Activated naive CD8-positive, alpha-beta T cell treated with anti-CD3 and anti-CD28 coated beads, Interleukin-2, amount 50 U/mL, for 24 hours (primary cell): ENCODE results near the gene RSPRY1.

Experiments
- ATAC-seq: fragments of 150-1000 bp; cut with Tn5 transposase; one replicate; pipeline ENCODE4 v1.10.0; 2021
- DNase-seq: peaks from one replicate; pipeline ENCODE4 v3.0.0; 2021
- H3K27ac Mint-ChIP-seq: one replicate; pipeline ENCODE4 v1.8.0; 2021; ENCODE audit warnings: mild to moderate bottlenecking, mixed read lengths
- H3K27me3 Mint-ChIP-seq: one replicate; pipeline ENCODE4 v1.8.0; 2021; ENCODE audit warnings: mixed read lengths
- H3K36me3 Mint-ChIP-seq: one replicate; pipeline ENCODE4 v1.8.0; 2021; ENCODE audit warnings: low read depth, mixed read lengths
- H3K4me1 Mint-ChIP-seq: one replicate; pipeline ENCODE4 v1.8.0; 2021; ENCODE audit warnings: mixed read lengths
- H3K4me3 Mint-ChIP-seq: one replicate; pipeline ENCODE4 v1.8.0; 2021; ENCODE audit warnings: mild to moderate bottlenecking, moderate library complexity, mixed read lengths
- H3K9me3 Mint-ChIP-seq: one replicate; pipeline ENCODE4 v1.8.0; 2021; ENCODE audit warnings: mixed read lengths

Gene RSPRY1

DNA sequence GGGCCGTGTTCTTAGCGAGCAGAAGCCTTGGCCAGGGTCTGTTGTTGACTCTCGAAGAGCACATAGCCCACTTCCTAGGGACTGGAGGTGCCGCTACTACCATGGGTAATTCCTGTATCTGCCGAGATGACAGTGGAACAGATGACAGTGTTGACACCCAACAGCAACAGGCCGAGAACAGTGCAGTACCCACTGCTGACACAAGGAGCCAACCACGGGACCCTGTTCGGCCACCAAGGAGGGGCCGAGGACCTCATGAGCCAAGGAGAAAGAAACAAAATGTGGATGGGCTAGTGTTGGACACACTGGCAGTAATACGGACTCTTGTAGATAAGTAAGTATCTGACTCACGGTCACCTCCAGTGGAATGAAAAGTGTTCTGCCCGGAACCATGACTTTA lies 18.5 kb downstream of the RSPRY1 start:
- DNase-seq (peak; percentile 3), ATAC-seq (no peak)
- Mint-ChIP-seq H3K4me1 (no peaks in the 10 kb centered on the region), H3K4me3 (no peak overlapping the region), H3K9me3 (no peaks in the 10 kb centered on the region), H3K27ac (no peak overlapping the region), H3K27me3 (no peaks in the 10 kb centered on the region), H3K36me3 (peaks cover 29% of the 10 kb centered on the region)

GRCh38 chr16:57208926-57209325 lies 22.8 kb downstream of the RSPRY1 start:
- Mint-ChIP-seq H3K4me3 (no peak overlapping the region), H3K36me3 (peaks cover 51% of the 10 kb centered on the region), H3K4me1 (no peaks in the 10 kb centered on the region), H3K27ac (no peak overlapping the region), H3K9me3 (no peaks in the 10 kb centered on the region), H3K27me3 (no peaks in the 10 kb centered on the region)
- no peak for DNase-seq
- ATAC-seq: no peak

DNA sequence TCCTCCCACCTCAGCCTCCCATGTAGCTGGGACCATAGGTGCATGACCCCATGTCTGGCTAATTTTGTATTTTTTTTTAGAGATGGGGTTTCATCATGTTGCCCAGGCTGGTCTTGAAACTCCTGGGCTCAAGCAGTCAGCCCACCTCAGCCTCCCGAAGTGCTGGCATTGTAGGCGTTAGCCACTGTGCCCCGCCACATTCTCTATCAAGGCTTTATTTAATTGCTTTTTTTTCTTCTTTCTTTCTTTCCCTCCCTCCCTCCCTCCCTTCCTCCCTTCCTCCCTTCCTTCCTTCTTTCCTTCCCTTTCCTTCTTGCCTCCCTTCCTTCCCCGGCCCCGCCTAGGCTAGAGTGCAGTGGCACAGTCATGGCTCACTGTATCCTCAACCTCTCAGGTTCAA lies 23.7 kb downstream of the RSPRY1 start:
- DNase-seq (no peak), ATAC-seq (no peak)
- Mint-ChIP-seq H3K9me3 (peaks cover 4% of the 10 kb centered on the region), H3K4me1 (no peaks in the 10 kb centered on the region), H3K36me3 (peaks cover 60% of the 10 kb centered on the region), H3K4me3 (no peak overlapping the region), H3K27ac (no peak overlapping the region), H3K27me3 (no peaks in the 10 kb centered on the region)

- no peak for DNase-seq
- Mint-ChIP-seq H3K4me3 (no peak overlapping the region), H3K27ac (no peak overlapping the region), H3K9me3 (peaks cover 34% of the 10 kb centered on the region), H3K27me3 (no peaks in the 10 kb centered on the region), H3K4me1 (no peaks in the 10 kb centered on the region), H3K36me3 (peaks cover 74% of the 10 kb centered on the region)
- ATAC-seq: no peak
Measured at GRCh38 chr16:57213462-57213861, 27.3 kb downstream of the RSPRY1 start.

DNA sequence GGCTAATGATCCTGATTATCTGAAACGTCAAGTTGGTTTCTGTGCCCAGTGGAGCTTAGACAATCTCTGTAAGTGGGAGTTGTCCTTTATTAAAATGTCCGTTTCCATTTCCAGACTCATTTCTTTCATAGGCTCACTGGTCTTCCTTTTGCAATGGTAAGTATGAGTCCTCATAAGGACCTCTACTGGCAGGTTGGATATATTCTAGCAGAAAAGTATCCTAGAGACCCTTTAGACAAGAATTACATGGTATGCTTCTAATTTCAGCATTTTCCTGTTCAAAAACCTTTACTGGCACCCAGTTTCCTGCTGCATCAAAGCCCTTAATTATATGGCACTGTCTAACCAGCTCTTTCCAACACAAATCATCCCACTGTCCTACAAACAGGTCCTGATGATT lies 30.8 kb downstream of the RSPRY1 start:
- H3K27ac Mint-ChIP-seq: no peak overlapping the region
- no peaks in the 10 kb centered on the region for H3K4me1 Mint-ChIP-seq
- H3K4me3 Mint-ChIP-seq: no peak overlapping the region
- peaks cover 41% of the 10 kb centered on the region for H3K9me3 Mint-ChIP-seq
- no peaks in the 10 kb centered on the region for H3K27me3 Mint-ChIP-seq
- DNase-seq: no peak
- peaks cover 87% of the 10 kb centered on the region for H3K36me3 Mint-ChIP-seq
- no peak for ATAC-seq

GRCh38 chr16:57223057-57223456 lies 36.9 kb downstream of the RSPRY1 start:
- no peaks in the 10 kb centered on the region for H3K4me1 Mint-ChIP-seq
- H3K36me3 Mint-ChIP-seq: peaks cover 67% of the 10 kb centered on the region
- peaks cover 11% of the 10 kb centered on the region for H3K9me3 Mint-ChIP-seq

DNA sequence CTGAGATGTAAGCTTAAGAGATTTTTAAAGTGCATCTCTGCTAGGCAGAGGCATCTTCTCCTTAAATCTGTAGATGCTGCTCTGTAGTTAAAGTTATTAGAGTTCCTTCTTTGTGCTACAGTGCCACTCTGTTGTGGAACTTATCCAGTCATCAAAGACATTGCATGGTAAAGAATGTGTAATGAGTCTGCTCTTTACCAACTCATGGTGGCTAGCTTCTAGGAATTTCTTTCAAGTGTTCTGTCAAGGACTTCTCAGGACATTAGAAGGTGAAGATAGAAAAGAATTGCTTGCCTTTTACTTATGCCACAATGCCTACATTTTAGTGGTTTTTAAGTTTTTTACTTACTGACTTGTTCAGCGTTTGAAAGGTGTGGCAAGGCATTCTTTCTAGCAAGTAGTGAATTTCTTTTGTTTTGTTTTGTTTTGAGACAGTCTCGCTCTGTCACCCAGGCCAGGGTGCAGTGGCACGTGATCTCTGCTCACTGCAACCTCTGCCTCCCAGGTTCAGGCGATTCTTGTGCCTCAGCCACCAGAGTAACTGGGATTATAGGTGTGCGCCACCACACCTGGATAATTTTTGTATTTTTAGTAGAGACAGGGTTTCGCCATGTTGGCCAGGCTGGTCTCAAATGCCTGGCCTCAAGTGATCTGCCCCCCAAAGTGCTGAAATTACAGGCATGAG lies 38.7 kb downstream of the RSPRY1 start:
- ATAC-seq (no peak), DNase-seq (no peak)
- H3K4me3 Mint-ChIP-seq: no peak overlapping the region
- no peaks in the 10 kb centered on the region for H3K9me3 Mint-ChIP-seq
- no peaks in the 10 kb centered on the region for H3K4me1 Mint-ChIP-seq
- H3K36me3 Mint-ChIP-seq: peaks cover 53% of the 10 kb centered on the region
- no peak overlapping the region for H3K27ac Mint-ChIP-seq
- no peaks in the 10 kb centered on the region for H3K27me3 Mint-ChIP-seq

More at GRCh38 chr16:57223057-57223456, 36.9 kb downstream of the RSPRY1 start:
- Mint-ChIP-seq H3K27ac (no peak overlapping the region), H3K27me3 (no peaks in the 10 kb centered on the region), H3K4me3 (no peak overlapping the region)
- DNase-seq (no peak), ATAC-seq (no peak)

- no peak overlapping the region for H3K27ac Mint-ChIP-seq
- H3K27me3 Mint-ChIP-seq: no peaks in the 10 kb centered on the region
- H3K4me3 Mint-ChIP-seq: no peak overlapping the region
Measured at GRCh38 chr16:57225978-57226377, 39.8 kb downstream of the RSPRY1 start.

DNA sequence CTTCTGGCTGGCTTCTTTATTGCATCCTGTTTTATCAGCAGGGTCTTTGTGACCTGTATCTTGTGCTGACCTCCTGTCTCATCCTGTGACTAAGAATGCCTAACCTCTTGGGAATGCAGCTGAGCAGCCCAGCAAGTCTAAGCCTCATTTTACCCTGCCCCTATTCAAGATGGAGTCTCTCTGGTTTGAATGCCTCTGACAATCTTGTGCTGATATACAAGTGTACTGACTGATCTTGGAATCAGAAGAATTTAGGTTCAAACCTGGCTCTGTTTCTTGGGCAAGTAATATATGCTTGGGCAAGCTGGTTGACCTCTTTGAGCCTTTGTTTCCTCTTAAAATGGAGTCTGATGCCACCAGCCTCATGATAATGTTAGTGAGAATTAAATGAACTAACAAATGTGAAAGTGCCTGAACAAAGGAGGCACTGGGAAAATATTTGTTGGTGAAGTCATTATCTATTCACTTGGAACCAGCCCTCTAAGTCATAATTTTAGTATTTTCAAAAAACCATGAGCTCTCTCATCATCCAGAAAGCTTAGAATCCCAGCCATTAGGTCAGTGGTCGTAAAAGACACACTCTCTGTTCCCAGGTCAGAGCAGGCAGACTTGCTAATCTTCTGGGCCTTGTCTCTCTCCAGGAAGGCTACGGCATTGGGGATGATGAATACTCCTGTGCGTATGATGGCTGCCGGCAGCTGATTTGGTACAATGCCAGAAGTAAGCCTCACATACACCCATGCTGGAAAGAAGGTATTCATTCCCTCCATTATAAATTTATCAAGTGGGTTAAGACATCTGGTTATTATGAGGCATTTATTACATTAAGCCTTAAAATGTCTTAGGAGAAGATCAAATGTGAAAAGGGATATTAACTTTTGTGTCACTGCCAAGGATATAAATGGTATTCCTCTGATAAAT lies 40.8 kb downstream of the RSPRY1 start:
- DNase-seq (no peak), ATAC-seq (no peak)
- Mint-ChIP-seq H3K4me1 (no peaks in the 10 kb centered on the region), H3K27me3 (no peaks in the 10 kb centered on the region), H3K4me3 (no peak overlapping the region), H3K9me3 (no peaks in the 10 kb centered on the region), H3K36me3 (peaks cover 53% of the 10 kb centered on the region), H3K27ac (no peak overlapping the region)

More at GRCh38 chr16:57225978-57226377, 39.8 kb downstream of the RSPRY1 start:
- ATAC-seq (no peak), DNase-seq (no peak)
- Mint-ChIP-seq H3K9me3 (no peaks in the 10 kb centered on the region), H3K36me3 (peaks cover 51% of the 10 kb centered on the region), H3K4me1 (no peaks in the 10 kb centered on the region)

- no peaks in the 10 kb centered on the region for H3K27me3 Mint-ChIP-seq
- no peak for ATAC-seq
- H3K9me3 Mint-ChIP-seq: no peaks in the 10 kb centered on the region
- DNase-seq: no peak
- H3K27ac Mint-ChIP-seq: no peak overlapping the region
- no peaks in the 10 kb centered on the region for H3K4me1 Mint-ChIP-seq
- peaks cover 52% of the 10 kb centered on the region for H3K36me3 Mint-ChIP-seq
- H3K4me3 Mint-ChIP-seq: no peak overlapping the region
Measured at GRCh38 chr16:57229079-57229478, 43.0 kb downstream of the RSPRY1 start.

DNA sequence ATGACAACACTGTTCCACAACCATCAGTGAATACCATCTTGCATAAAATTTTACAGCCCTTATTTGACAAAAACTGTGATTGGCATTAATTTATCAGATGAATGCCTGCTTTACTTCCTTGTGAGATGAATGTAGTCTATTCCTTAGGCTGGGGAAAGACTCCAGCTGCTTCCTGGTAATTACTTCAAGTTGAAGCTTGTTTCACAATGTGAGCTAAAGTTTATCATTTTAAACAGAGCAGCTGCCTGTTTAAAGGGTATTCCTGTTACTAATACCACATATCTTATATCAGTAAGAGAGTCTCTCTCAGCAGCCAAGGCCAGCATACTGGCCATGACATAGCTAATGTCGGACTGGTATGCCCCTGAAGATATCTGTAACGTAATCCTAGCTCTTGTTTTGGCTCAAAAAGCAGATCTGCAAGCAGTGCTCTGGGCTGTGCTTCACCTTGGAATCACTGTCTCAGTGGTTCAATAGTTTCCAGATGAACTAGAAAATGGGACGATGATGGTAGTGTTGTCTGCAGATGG lies 45.8 kb downstream of the RSPRY1 start:
- DNase-seq (no peak), ATAC-seq (no peak)
- Mint-ChIP-seq H3K36me3 (peaks cover 55% of the 10 kb centered on the region), H3K4me1 (peaks cover 11% of the 10 kb centered on the region), H3K27me3 (no peaks in the 10 kb centered on the region), H3K27ac (no peak overlapping the region), H3K4me3 (no peak overlapping the region), H3K9me3 (no peaks in the 10 kb centered on the region)

DNA sequence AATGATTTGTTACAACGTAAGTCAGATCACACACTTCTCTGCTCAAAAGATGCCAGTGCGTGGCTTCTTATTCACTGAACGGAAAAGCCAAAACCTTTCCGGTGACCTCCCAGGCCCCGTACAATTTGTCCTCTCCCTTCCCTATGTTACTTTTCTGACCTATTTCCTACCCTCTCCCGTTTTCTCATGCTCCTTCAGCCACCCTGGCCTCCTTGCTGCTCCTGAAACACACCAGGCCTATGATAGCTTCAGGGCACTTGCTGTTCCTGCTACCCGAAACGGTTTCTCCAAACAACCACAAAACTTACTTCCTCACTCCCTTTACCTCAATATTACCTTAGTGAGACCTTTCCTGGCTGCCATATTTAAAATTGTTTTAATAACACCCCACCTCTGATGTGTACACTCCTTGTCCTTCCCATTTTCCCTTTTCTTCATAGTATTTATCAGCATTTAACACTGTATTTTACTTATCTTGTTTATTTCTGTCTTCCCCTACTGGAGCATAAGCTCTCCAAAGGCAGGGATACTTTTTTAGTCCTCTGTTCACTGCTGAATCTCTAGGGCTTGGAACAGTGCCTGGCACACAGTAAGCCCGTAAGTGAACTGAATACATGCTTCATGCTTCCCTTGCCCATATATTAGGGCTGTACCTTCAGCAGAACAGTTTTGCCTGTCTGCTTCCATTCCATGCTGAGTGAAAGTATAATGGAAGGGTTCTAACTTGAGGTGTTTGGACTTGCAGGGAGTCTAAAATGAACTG lies 48.0 kb downstream of the RSPRY1 start:
- Mint-ChIP-seq H3K4me3 (no peak overlapping the region), H3K27ac (no peak overlapping the region), H3K9me3 (no peaks in the 10 kb centered on the region), H3K27me3 (no peaks in the 10 kb centered on the region), H3K4me1 (peaks cover 14% of the 10 kb centered on the region), H3K36me3 (peaks cover 52% of the 10 kb centered on the region)
- DNase-seq: no peak
- ATAC-seq: no peak

DNA sequence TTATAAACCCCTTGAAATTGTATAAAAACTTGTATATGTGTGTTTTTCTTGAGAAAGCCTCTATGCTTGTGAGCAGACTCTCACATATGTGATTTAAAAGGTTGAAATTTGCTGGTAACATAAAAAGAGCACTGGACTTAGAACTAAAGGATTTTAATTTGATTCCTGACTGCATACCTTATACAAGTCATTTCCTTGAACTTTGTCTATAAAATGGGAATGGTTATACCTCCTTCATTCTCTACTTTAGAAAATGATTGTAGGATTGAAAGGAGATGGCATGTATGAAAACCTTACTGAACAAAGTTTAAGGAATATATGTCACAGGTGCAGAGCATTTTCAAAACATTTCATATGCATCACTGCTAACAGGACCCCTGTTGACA lies 48.6 kb downstream of the RSPRY1 start:
- ATAC-seq (no peak), DNase-seq (no peak)
- Mint-ChIP-seq H3K27ac (no peak overlapping the region), H3K9me3 (no peaks in the 10 kb centered on the region), H3K36me3 (peaks cover 56% of the 10 kb centered on the region), H3K4me3 (no peak overlapping the region), H3K4me1 (peaks cover 14% of the 10 kb centered on the region), H3K27me3 (no peaks in the 10 kb centered on the region)

- Mint-ChIP-seq H3K27ac (no peak overlapping the region), H3K36me3 (peaks cover 54% of the 10 kb centered on the region), H3K4me3 (no peak overlapping the region), H3K27me3 (no peaks in the 10 kb centered on the region), H3K9me3 (no peaks in the 10 kb centered on the region), H3K4me1 (peaks cover 14% of the 10 kb centered on the region)
- DNase-seq: no peak
- ATAC-seq: peak; percentile 92
Measured at GRCh38 chr16:57235128-57236021, 49.2 kb downstream of the RSPRY1 start.
